ENCODE measurements around the gene CLNK.
A peak's percentile ranks its signal among the peaks of the same experiment; 100 is the strongest.

Gene CLNK

GRCh38 chr4:10567766-10568165 is 116.8 kb downstream of the CLNK start:
- CTCF ChIA-PET = no interaction called here
- POLR2A ChIA-PET (ENCODE audit: low non-redundant PET) = no interaction called here
- DNase-seq (ENCODE audit: low spot score) = no peak
- TF ChIP-seq CTCF (conservative IDR thresholded peaks at IDR 0.05; ENCODE audit: low read depth) = no peak
- no peak overlapping the region for H3K27ac ChIP-seq

- CTCF ChIA-PET = no interaction called here
- H3K27ac ChIP-seq = no peak overlapping the region
- no peak for DNase-seq (ENCODE audit: low spot score)
- TF ChIP-seq CTCF (conservative IDR thresholded peaks at IDR 0.05; ENCODE audit: low read depth) = no peak
- POLR2A ChIA-PET (ENCODE audit: low non-redundant PET) = no interaction called here
Observed at GRCh38 chr4:10565166-10565780, 119.3 kb downstream of the CLNK start.

- ChIA-PET POLR2A (ENCODE audit: low non-redundant PET) (no interaction called here), CTCF (interaction anchor here (0.8 kb wide), 1 partner anchor 378 kb away, joined by 3 read pairs; no protein-coding TSS in a partner anchor)
- peak; percentile 73 for TF ChIP-seq CTCF (conservative IDR thresholded peaks at IDR 0.05; ENCODE audit: low read depth)
- peak; percentile 27 for DNase-seq (ENCODE audit: low spot score)
- H3K27ac ChIP-seq = no peak overlapping the region
Observed at GRCh38 chr4:10554694-10555093, 129.9 kb downstream of the CLNK start.

- ChIA-PET POLR2A (ENCODE audit: low non-redundant PET) (no interaction called here), CTCF (interaction anchor here (0.6 kb wide), 1 partner anchor 869 kb away, joined by 3 read pairs; no protein-coding TSS in a partner anchor)
- no peak for TF ChIP-seq CTCF (conservative IDR thresholded peaks at IDR 0.05; ENCODE audit: low read depth)
- H3K27ac ChIP-seq = no peak overlapping the region
- DNase-seq (ENCODE audit: low spot score) = no peak
Observed at GRCh38 chr4:10554121-10554520, 130.4 kb downstream of the CLNK start.

GRCh38 chr4:10552591-10553280 is 131.8 kb downstream of the CLNK start:
- ChIA-PET CTCF (interaction anchor here (0.5 to 0.6 kb wide), 2 partner anchors 73 to 147 kb away, joined by 3 to 4 read pairs; no protein-coding TSS in a partner anchor), POLR2A (ENCODE audit: low non-redundant PET) (no interaction called here)
- no peak for TF ChIP-seq CTCF (conservative IDR thresholded peaks at IDR 0.05; ENCODE audit: low read depth)
- no peak for DNase-seq (ENCODE audit: low spot score)
- H3K27ac ChIP-seq = no peak overlapping the region

GRCh38 chr4:10535912-10536311 is 148.7 kb downstream of the CLNK start:
- no peak for DNase-seq (ENCODE audit: low spot score)
- H3K27ac ChIP-seq = no peak overlapping the region

More at GRCh38 chr4:10535912-10536311, 148.7 kb downstream of the CLNK start:
- TF ChIP-seq CTCF (conservative IDR thresholded peaks at IDR 0.05; ENCODE audit: low read depth) = no peak
- CTCF ChIA-PET = no interaction called here
- POLR2A ChIA-PET (ENCODE audit: low non-redundant PET) = no interaction called here
